Epidermal melanocyte (primary cell): ENCODE results near the gene NFKBIL1.
A peak's percentile ranks its signal among the peaks of the same experiment; 100 is the strongest.
"Not testable (repeated sequence)": the region's sequence is repeated elsewhere in the genome, so short reads cannot be mapped to it uniquely, and the experiment has no call there.

ENCODE experiments used
- DNase-seq: peaks from one replicate; pipeline ENCODE4 v3.0.0; 2011; ENCODE audit warnings: low spot score; ENCODE audit not compliant: insufficient read length

The NFKBIL1 gene

GRCh38 chr6:31580438-31580740 lies 33.0 kb downstream of the NFKBIL1 start:
- no peak for DNase-seq

GRCh38 chr6:31580807-31581433 lies 33.5 kb downstream of the NFKBIL1 start:
- peak; percentile 91 for DNase-seq

- DNase-seq: no peak
These were observed 34.2 kb downstream of the NFKBIL1 start for GRCh38 chr6:31581434-31582229.

- no peak for DNase-seq
These were observed 34.8 kb downstream of the NFKBIL1 start, which contains the start of gene LTB for GRCh38 chr6:31582230-31582643. LTB (minus strand) TSS chr6:31582424; CDS start chr6:31582417, 7 bp downstream.

- DNase-seq: no peak
These were observed 38.1 kb downstream of the NFKBIL1 start for GRCh38 chr6:31585491-31585890.

- DNase-seq: no peak
These were observed 38.6 kb downstream of the NFKBIL1 start, which contains the start of gene LST1 for GRCh38 chr6:31586008-31586407. LST1 (plus strand) TSS chr6:31586277; CDS start chr6:31587300, 1,023 bp downstream.

- no peak for DNase-seq
These were observed 39.3 kb downstream of the NFKBIL1 start for GRCh38 chr6:31586599-31587281.

GRCh38 chr6:31587791-31588777 lies 40.7 kb downstream of the NFKBIL1 start:
- no peak for DNase-seq

- DNase-seq: no peak
These were observed 41.7 kb downstream of the NFKBIL1 start for GRCh38 chr6:31588871-31589650.

- not testable (repeated sequence) for DNase-seq
These were observed 43.3 kb downstream of the NFKBIL1 start for GRCh38 chr6:31590691-31591090.

- DNase-seq: no peak
These were observed 45.0 kb downstream of the NFKBIL1 start for GRCh38 chr6:31592396-31592771.

- no peak for DNase-seq
These were observed 49.6 kb downstream of the NFKBIL1 start for GRCh38 chr6:31597006-31597405.

GRCh38 chr6:31607317-31607716 lies 59.9 kb downstream of the NFKBIL1 start:
- no peak for DNase-seq
